K562 (cell line): ENCODE results near the gene DCAF15. TPM values are rescaled to one million over a fixed set of nuclear protein-coding genes. Genes with fewer than 3 reads are reported as not detected.

Source experiments
- ATAC-seq: fragments of 200-7000 bp; cut with Tn5 transposase; 3 replicates; pipeline ENCODE4 v1.9.1; 2020; ENCODE audit warnings: moderate library complexity
- BruUV-seq: library from RNA; stranded (reverse); fragments of 400-500 nt; replicated peaks from 2 replicates; lab custom pipeline; 2021; lab: Mats Ljungman, UMichigan
- CTCF ChIA-PET: fragments of 300-600 bp; formaldehyde crosslinking; extraction: SDS; loops from one replicate; lab custom pipeline; 2021; ENCODE audit warnings: low intra/inter-chr PET ratio; lab: Yijun Ruan, JAX
- POLR2A ChIA-PET: fragments of 300-600, 350-650 bp; sonication (Branson Sonifier 250); formaldehyde crosslinking; extraction: SDS; loops from one replicate; lab custom pipeline; 2021; ENCODE audit warnings: antibody characterized with exemption, inconsistent platforms; lab: Yijun Ruan, JAX
- DNase-seq, 4 experiments: peaks; one replicate each; pipeline versions ENCODE4 v3.0.0 to v3.0.0-alpha.2; 2011 to 2018; ENCODE audit warnings: low spot score in 3 of 4, mixed read lengths in 3 of 4; ENCODE audit errors: extremely low read depth in 1 of 4
- FAIRE-seq: peaks from 2 replicates; lab custom pipeline; 2011; peaks lifted over from hg19 to GRCh38; lab: Jason Lieb, UNC
- H2AFZ ChIP-seq: 2 replicates; pipeline ENCODE4 v1.6.0; 2011; ENCODE audit warnings: low read depth, low read length, control low read depth, inconsistent platforms
- H3K27ac ChIP-seq: fragments of 200-600 bp; 3 replicates; pipeline ENCODE4 v1.8.0; 2011; ENCODE audit warnings: low read depth, mild to moderate bottlenecking, control low read depth, inconsistent platforms, low read length, moderate library complexity, mixed read lengths; ENCODE audit errors: extremely low read depth
- H3K27me3 ChIP-seq, 2 experiments: fragments of 300-600 bp in 1 of 2; 2 replicates in 1 of 2; 3 replicates in 1 of 2; pipeline versions ENCODE4 v1.6.0 to v1.8.0; 2011; ENCODE audit warnings: inconsistent platforms in 2 of 2, low read length in 2 of 2, mild to moderate bottlenecking in 1 of 2, mixed read lengths in 1 of 2, moderate library complexity in 1 of 2; ENCODE audit not compliant: control insufficient read depth in 2 of 2, insufficient read depth in 2 of 2
- H3K36me3 ChIP-seq: fragments of 300-600 bp; 3 replicates; pipeline ENCODE4 v1.8.0; 2011; ENCODE audit warnings: mild to moderate bottlenecking, low read length, inconsistent platforms; ENCODE audit not compliant: control insufficient read depth, insufficient read depth
- H3K4me1 ChIP-seq, 2 experiments: fragments of 200-600 bp in 1 of 2; replicated peaks in 1 of 2; 2 replicates in 1 of 2; 3 replicates in 1 of 2; pipeline versions ENCODE4 v1.5.1 to v1.8.0; 2011; ENCODE audit warnings: inconsistent platforms in 2 of 2, low read length in 2 of 2, mild to moderate bottlenecking in 1 of 2, mixed read lengths in 1 of 2, moderate library complexity in 1 of 2; ENCODE audit not compliant: control insufficient read depth in 2 of 2, insufficient read depth in 2 of 2
- H3K4me2 ChIP-seq: 2 replicates; pipeline ENCODE4 v1.6.1; 2011; ENCODE audit warnings: low read length, control low read depth, inconsistent platforms, mixed read lengths; ENCODE audit not compliant: insufficient read depth
- H3K4me3 ChIP-seq: fragments of 200-600 bp; sonication (generic), shearing (Covaris generic); 2 replicates; pipeline ENCODE4 v1.5.1; 2016; ENCODE audit warnings: control low read depth, inconsistent platforms
- H3K79me2 ChIP-seq: fragments of 200-600 bp; 3 replicates; pipeline ENCODE4 v1.8.0; 2011; ENCODE audit warnings: low read length, inconsistent platforms; ENCODE audit not compliant: control insufficient read depth, insufficient read depth
- H3K9ac ChIP-seq, 2 experiments: 2 replicates each; pipeline versions ENCODE4 v1.6.0 to v1.6.1; 2011; ENCODE audit warnings: low read depth in 2 of 2, low read length in 2 of 2, control low read depth in 1 of 2, inconsistent platforms in 1 of 2, mild to moderate bottlenecking in 1 of 2, mixed read lengths in 1 of 2; ENCODE audit not compliant: insufficient read depth in 1 of 2
- H3K9me1 ChIP-seq: one replicate; pipeline ENCODE4 v1.6.0; 2011; ENCODE audit warnings: inconsistent platforms, mild to moderate bottlenecking, low read length, moderate library complexity; ENCODE audit not compliant: control insufficient read depth, insufficient read depth
- H3K9me3 ChIP-seq: replicated peaks from 2 replicates; pipeline ENCODE4 v1.5.1; 2011; ENCODE audit warnings: low read depth, low read length, inconsistent platforms; ENCODE audit not compliant: control insufficient read depth, insufficient read depth
- H4K20me1 ChIP-seq: replicated peaks from 2 replicates; pipeline ENCODE4 v1.6.1; 2011; ENCODE audit warnings: low read length, inconsistent platforms, mixed read lengths; ENCODE audit not compliant: control insufficient read depth, insufficient read depth
- KHSRP ChIP-seq: fragments of 450-650 bp; IDR thresholded peaks from 2 replicates; pipeline ENCODE4 v1.6.1; 2017
- RBM25 ChIP-seq: fragments of 200-400 bp; formaldehyde crosslinking; IDR thresholded peaks from 2 replicates; pipeline ENCODE4 v1.6.1; 2018; ENCODE audit warnings: low read length, low read depth, moderate library complexity; ENCODE audit not compliant: severe bottlenecking
- STAT6 ChIP-seq: sonication (generic); formaldehyde crosslinking; IDR thresholded peaks from 2 replicates; pipeline ENCODE4 v1.8.1; 2023; ENCODE audit warnings: mild to moderate bottlenecking, missing genetic modification reagents
- ZNF121 ChIP-seq: sonication (generic); formaldehyde crosslinking; conservative IDR thresholded peaks from 2 replicates; pipeline ENCODE4 v1.8.0; 2022; ENCODE audit warnings: missing genetic modification reagents
- WGBS: fragments of 100-300 bp; shearing (Covaris generic); methylation state at CpG from one replicate; pipeline ENCODE4 v1.1.6; 2016; ENCODE audit warnings: low coverage, mixed read lengths; ENCODE audit not compliant: insufficient coverage; ENCODE audit errors: missing lambda C conversion rate; 5-methylcytosine and 5-hydroxymethylcytosine counted together
- in situ Hi-C: fragments of 300-500 bp; cut with MboI; formaldehyde crosslinking; loops from 4 replicates; pipeline ENCODE4 v1.15.0; 2018; ENCODE audit warnings: inconsistent platforms, mixed read lengths
- intact Hi-C: fragments of 100-400 bp; cut with micrococcal nuclease; formaldehyde crosslinking; loops from 2 replicates; pipeline ENCODE4 v1.14.2; 2022
- polyA plus RNA-seq, 8 experiments: library from polyadenylated mRNA; depleted of rRNA in 4 of 8; stranded (reverse) in 5 of 8; unstranded in 3 of 8; fragments of >200 nt; fragmentation: Nextera tagmentation in 2 of 8; fragmentation: Illumina TruSeq in 1 of 8; extraction: Ambion mirVana in 2 of 8; extraction: Trizol in 1 of 8; gene quantifications; 2 replicates each; pipeline versions ENCODE4 v1.2.1 to v1.2.3, GENCODE V29; 2011 to 2014; ENCODE audit warnings: inconsistent platforms in 1 of 8, missing spikeins in 1 of 8
- total RNA-seq, 7 experiments: library from RNA; depleted of rRNA in 6 of 7; stranded (reverse); fragments of >200 nt in 6 of 7; fragmentation: Illumina TruSeq in 2 of 7; extraction: Trizol in 2 of 7; gene quantifications; 2 replicates each; pipeline versions ENCODE4 v1.2.1 to v1.2.3, GENCODE V29; 2011 to 2021; ENCODE audit warnings: low replicate concordance in 1 of 7

The DCAF15 gene
- total and polyA plus RNA-seq, 9 of the 15 experiments (the other 6 are each of a cell fraction or from before 2014, with no cell fraction given) = 0.17 to 68.5 (median 27.7) TPM

GRCh38 chr19:13951043-13951442 lies 1.3 kb upstream of the DCAF15 start:
- no peak overlapping the region for H2AFZ ChIP-seq
- no peak overlapping the region for H3K9ac ChIP-seq
- no peak overlapping the region for H3K27ac ChIP-seq
- CTCF ChIA-PET = no interaction called here
- DNase-seq = no peak
- POLR2A ChIA-PET = no interaction called here
- H3K9me1 ChIP-seq = no peaks in the 10 kb centered on the region
- peaks cover 4% of the 10 kb centered on the region; the same call in 1 of the 2 replicates for H4K20me1 ChIP-seq
- no peak for FAIRE-seq
- peaks cover 25% of the 10 kb centered on the region; the same call in 2 of the 3 replicates for H3K36me3 ChIP-seq
- intact Hi-C loops = loop anchor here (10.0 kb wide), 1 partner anchor 84 kb away; the partner anchor contains the start of gene IL27RA
- no peaks in the 10 kb centered on the region for H3K27me3 ChIP-seq
- no peaks in the 10 kb centered on the region for H3K9me3 ChIP-seq
- H3K4me3 ChIP-seq = no peak overlapping the region
- 51% methylated on average over 2 of the region's 2 CpGs for WGBS
- ATAC-seq = no peak
- H3K4me1 ChIP-seq = peaks cover 7 to 28% of the 10 kb centered on the region in 2 experiments; a peak in 4 of 5 replicates
- no TSS peak for BruUV-seq
- TF ChIP-seq STAT6 = no peak
- peak; percentile 36 for TF ChIP-seq RBM25
- TF ChIP-seq KHSRP = no peak
- TF ChIP-seq ZNF121 (CRISPR knock-in tag) = peak; percentile 79
- peaks cover 23% of the 10 kb centered on the region for H3K79me2 ChIP-seq
- in situ Hi-C loops = no loop called here
- no peak overlapping the region for H3K4me2 ChIP-seq
